ENCODE measurements around the gene SF3A1. TPM values are rescaled to one million over a fixed set of nuclear protein-coding genes. Genes with fewer than 3 reads are reported as not detected.

SF3A1 gene
- total RNA-seq, 2 donors from 2014 or later: 151 to 194 TPM

DNA sequence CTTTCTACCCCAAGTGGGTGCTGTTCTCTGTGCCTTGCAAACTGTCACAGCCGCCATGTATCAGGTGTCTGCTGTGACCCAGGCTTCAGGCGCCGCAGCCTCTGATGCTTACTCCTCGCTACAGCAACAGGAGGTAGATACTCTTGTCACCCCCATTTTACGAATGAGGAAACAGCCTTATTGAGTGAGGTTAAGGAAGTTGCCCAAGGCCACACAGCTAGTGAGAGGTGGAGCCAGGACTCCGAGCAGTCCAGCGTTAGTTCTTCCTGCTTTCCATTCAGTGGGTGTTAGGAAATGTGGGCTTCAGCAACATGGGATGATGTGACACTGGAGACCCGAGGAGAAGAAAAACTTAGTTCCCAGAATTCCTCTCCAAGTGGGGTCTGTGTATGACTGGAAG lies 16.2 kb upstream of the SF3A1 start:
- no peak overlapping the region for H3K9ac ChIP-seq (ENCODE audit: low read depth in 2 of 2, low read length in 2 of 2)
- H3K4me3 ChIP-seq: no peak overlapping the region
- H3K4me1 ChIP-seq: no peaks in the 10 kb centered on the region
- H3K36me3 ChIP-seq: no peaks in the 10 kb centered on the region
- TF ChIP-seq, protein P1, sequence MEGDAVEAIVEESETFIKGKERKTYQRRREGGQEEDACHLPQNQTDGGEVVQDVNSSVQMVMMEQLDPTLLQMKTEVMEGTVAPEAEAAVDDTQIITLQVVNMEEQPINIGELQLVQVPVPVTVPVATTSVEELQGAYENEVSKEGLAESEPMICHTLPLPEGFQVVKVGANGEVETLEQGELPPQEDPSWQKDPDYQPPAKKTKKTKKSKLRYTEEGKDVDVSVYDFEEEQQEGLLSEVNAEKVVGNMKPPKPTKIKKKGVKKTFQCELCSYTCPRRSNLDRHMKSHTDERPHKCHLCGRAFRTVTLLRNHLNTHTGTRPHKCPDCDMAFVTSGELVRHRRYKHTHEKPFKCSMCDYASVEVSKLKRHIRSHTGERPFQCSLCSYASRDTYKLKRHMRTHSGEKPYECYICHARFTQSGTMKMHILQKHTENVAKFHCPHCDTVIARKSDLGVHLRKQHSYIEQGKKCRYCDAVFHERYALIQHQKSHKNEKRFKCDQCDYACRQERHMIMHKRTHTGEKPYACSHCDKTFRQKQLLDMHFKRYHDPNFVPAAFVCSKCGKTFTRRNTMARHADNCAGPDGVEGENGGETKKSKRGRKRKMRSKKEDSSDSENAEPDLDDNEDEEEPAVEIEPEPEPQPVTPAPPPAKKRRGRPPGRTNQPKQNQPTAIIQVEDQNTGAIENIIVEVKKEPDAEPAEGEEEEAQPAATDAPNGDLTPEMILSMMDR (IDR thresholded peaks at IDR 0.05): no peak
- no peak for DNase-seq
- no peaks in the 10 kb centered on the region for H3K9me3 ChIP-seq
- intact Hi-C loops (cut with DNase I): no loop called here
- H3K27ac ChIP-seq: no peak overlapping the region
- H3K27me3 ChIP-seq: no peaks in the 10 kb centered on the region

DNA sequence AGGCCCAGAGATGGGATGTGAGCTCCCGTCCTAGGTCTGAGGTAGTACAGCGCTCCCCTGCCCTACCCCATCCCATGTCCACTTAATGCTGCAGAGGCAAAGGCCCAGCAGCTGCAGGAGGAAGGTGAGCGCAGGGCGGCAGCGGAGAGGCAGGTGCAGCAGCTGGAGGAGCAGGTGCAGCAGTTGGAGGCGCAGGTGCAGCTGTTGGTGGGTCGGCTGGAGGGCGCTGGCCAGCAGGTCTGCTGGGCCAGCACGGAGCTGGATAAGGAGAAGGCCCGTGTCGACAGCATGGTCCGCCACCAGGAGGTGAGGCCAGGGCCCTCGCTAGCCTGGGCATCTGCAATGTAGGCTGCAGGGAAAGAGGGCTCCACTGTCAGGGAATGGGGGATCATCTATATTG lies 15.3 kb upstream of the SF3A1 start:
- no peaks in the 10 kb centered on the region for H3K36me3 ChIP-seq
- no peaks in the 10 kb centered on the region for H3K4me1 ChIP-seq
- no peak overlapping the region for H3K27ac ChIP-seq
- TF ChIP-seq, protein P1 (IDR thresholded peaks at IDR 0.05): no peak
- H3K4me3 ChIP-seq: no peak overlapping the region
- H3K27me3 ChIP-seq: no peaks in the 10 kb centered on the region
- no peak for DNase-seq
- H3K9me3 ChIP-seq: no peaks in the 10 kb centered on the region
- no peak overlapping the region for H3K9ac ChIP-seq (ENCODE audit: low read depth in 2 of 2, low read length in 2 of 2)
- intact Hi-C loops (cut with DNase I): no loop called here

DNA sequence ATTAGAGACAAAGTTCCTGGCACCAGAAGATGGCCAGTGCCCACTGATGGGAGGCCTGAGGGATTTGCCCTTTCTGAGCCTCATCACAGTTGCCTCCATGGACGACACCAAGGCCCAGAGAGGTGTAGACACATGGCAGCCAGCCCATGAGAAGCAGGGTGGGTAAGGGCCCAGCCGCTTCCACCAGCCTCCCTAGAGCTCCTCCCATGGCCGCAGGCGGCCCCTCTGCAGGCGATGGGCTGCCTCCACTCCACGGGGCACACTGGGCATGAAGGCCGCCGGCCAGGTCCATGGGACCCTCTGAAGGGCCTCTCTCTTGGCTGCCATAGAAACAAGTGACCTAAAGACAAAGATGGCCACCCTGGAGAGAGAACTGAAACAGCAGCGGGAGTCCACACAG lies 14.6 kb upstream of the SF3A1 start:
- no peaks in the 10 kb centered on the region for H3K36me3 ChIP-seq
- H3K4me1 ChIP-seq: no peaks in the 10 kb centered on the region
- H3K9ac ChIP-seq (ENCODE audit: low read depth in 2 of 2, low read length in 2 of 2): no peak overlapping the region
- H3K27me3 ChIP-seq: no peaks in the 10 kb centered on the region
- H3K9me3 ChIP-seq: no peaks in the 10 kb centered on the region
- DNase-seq: no peak
- intact Hi-C loops (cut with DNase I): no loop called here
- H3K4me3 ChIP-seq: no peak overlapping the region
- no peak overlapping the region for H3K27ac ChIP-seq
- TF ChIP-seq, protein P1 (IDR thresholded peaks at IDR 0.05): no peak

DNA sequence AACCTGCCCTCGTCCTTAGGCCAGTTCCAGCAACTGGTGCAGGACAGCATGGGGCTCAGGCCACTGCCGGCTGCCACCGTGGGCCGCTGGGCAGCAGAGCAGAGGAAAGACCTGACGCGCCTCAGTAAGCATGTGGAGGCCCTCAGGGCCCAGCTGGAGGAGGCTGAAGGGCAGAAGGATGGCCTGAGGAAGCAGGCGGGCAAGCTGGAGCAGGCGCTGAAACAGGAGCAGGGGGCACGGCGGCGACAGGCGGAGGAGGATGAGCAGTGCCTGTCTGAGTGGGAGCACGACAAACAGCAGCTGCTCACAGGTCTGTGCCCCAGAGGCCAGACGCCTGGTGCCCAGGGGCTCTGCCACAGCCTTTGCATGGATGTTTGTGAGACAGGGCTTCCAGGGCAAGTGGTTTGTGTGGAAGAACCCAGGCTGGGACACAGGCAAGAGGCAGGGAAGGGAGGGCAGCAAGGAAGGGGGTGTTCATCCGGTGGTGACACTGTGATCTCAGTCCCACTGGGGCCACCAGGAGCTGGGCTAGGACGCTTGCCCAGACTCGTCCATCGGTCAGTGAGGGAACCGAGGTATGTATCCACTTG lies 14.0 kb upstream of the SF3A1 start:
- intact Hi-C loops (cut with DNase I): no loop called here
- Histone ChIP-seq H3K27me3 (no peaks in the 10 kb centered on the region), H3K4me1 (no peaks in the 10 kb centered on the region), H3K4me3 (no peak overlapping the region), H3K27ac (no peak overlapping the region), H3K9ac (ENCODE audit: low read depth in 2 of 2, low read length in 2 of 2) (no peak overlapping the region), H3K36me3 (no peaks in the 10 kb centered on the region), H3K9me3 (no peaks in the 10 kb centered on the region)
- no peak for DNase-seq
- TF ChIP-seq, protein P1 (IDR thresholded peaks at IDR 0.05): no peak

DNA sequence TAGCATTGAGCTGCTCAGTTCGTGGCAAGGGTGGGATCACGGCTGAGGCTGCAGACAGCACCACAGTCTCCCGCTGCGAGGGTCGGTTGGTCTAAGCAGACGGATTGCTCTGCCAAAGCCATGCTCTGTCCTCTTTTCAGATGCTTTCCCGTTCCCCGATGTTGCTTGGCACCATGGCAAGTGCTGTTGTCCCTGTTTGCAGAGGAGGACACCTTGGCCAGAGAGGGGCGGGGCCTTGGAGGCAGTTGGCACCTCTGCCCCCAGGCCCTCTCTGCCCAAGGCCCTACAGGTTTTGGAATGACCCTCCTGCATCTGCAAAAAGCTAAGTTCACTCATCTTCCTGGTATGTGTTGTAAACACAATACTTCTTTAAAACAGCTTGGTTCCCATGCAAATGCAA lies 11.7 kb upstream of the SF3A1 start:
- Histone ChIP-seq H3K9ac (ENCODE audit: low read depth in 2 of 2, low read length in 2 of 2) (no peak overlapping the region), H3K27ac (no peak overlapping the region), H3K9me3 (no peaks in the 10 kb centered on the region), H3K4me3 (no peak overlapping the region), H3K27me3 (no peaks in the 10 kb centered on the region), H3K36me3 (no peaks in the 10 kb centered on the region), H3K4me1 (no peaks in the 10 kb centered on the region)
- intact Hi-C loops (cut with DNase I): no loop called here
- TF ChIP-seq, protein P1 (IDR thresholded peaks at IDR 0.05): no peak
- no peak for DNase-seq
